ENCODE data around the gene DCST1.

DCST1 gene

GRCh38 chr1:155001675-155002463, 31.8 kb upstream of the DCST1 start:
- peak; percentile 98 for DNase-seq (ENCODE audit: low read depth)

- DNase-seq (ENCODE audit: low read depth): no peak
These were observed 31.0 kb upstream of the DCST1 start, which contains the start of gene ZBTB7B for GRCh38 chr1:155002464-155003226. Gene ZBTB7B (plus strand): TSS chr1:155002802. CDS start chr1:155014661, 11,859 bp downstream.

- DNase-seq (ENCODE audit: low read depth): no peak
These were observed 30.3 kb upstream of the DCST1 start for GRCh38 chr1:155003227-155003765.

DNA sequence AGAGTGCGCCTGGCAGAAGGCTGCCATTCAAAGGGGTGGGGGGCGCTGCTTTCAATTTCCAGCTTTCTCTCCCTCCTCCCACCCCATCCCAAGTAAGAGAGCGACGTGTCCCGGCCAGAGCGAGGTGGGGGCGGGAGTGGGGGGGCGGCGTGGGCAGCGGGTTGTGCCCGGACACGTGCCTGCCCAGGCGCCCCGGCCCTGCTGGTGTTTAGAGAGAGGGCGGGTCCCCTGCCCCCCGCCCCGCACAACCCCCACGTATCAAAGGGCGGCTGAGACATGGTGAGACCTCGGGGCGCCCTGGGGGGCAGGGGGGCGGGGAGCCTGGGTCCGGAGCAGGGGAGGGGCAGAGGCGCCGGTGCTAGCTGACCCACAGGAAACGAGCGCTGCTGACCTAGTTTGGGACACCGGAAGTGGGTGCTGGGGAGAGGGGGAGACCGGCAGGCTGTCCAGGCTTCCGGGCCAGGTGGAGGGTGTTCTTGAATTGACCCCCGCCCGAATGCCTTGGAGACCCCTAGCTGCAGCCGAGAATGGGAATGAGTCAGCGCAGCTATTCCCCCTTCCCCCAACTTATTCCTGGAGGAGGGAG, 29.8 kb upstream of the DCST1 start:
- DNase-seq (ENCODE audit: low read depth): no peak

GRCh38 chr1:155004352-155005075, 29.1 kb upstream of the DCST1 start:
- DNase-seq (ENCODE audit: low read depth): no peak

- no peak for DNase-seq (ENCODE audit: low read depth)
These were observed 28.3 kb upstream of the DCST1 start for GRCh38 chr1:155005076-155006011.

DNA sequence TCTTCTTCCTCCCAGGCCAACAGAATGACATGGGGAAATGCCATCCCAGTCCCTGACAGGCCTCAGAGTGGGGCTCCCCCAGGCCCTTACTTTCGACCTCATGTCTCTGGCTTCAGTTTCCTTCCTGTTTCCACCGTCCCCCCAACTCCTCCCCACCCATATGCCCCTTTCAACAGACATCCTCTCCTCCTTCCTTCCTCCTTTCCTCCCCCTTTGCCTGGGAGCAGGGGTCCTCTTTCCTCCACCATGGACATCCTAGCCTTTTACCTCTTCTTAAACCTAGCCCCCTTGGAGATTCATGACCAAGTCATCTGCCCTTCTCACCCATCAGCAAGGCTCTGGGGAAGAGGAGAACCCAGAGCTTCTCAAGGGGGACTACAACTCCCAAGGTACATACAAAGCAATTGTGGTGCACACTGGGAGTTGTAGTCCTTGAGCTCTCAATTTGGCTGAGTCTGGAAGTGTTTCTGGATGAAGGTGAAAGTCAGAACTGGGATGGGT, 27.0 kb upstream of the DCST1 start:
- DNase-seq (ENCODE audit: low read depth): no peak

- DNase-seq (ENCODE audit: low read depth): no peak
These were observed 26.3 kb upstream of the DCST1 start for GRCh38 chr1:155007251-155007828.

- DNase-seq (ENCODE audit: low read depth): no peak
These were observed 25.3 kb upstream of the DCST1 start for GRCh38 chr1:155008015-155008941.

GRCh38 chr1:155009221-155009711, 24.4 kb upstream of the DCST1 start:
- no peak for DNase-seq (ENCODE audit: low read depth)

GRCh38 chr1:155009742-155010141, 23.9 kb upstream of the DCST1 start:
- DNase-seq (ENCODE audit: low read depth): no peak

GRCh38 chr1:155010211-155010918, 23.3 kb upstream of the DCST1 start:
- DNase-seq (ENCODE audit: low read depth): no peak

GRCh38 chr1:155011004-155011416, 22.6 kb upstream of the DCST1 start:
- no peak for DNase-seq (ENCODE audit: low read depth)

DNA sequence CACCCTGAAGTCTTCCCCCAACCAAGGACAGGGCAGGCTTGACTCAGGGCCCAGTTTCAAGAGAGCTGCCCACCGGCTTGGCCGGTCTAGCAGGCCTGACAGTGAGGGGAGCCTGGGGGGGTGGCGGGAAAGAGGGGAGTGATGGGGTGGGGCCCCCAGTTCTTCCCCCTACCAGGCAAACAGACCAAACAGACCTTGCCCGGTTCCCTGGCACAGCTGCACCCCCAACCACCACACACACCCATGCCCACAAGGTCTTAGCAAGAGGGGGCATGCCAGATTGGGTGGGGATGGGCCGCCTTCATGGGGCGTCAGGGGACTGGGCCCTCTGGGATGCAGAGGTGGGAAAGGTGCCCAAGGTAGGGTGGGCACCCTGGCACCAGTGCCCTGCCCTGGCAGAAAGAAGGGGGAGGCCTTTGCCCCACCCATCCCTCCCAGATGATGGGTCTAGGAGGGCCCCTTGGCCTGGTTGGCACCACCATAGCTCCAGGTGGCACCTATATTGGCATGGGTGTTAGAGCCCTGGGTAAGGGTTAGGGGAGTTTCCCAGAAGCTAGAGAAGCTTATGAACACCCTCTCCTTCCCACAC, 22.1 kb upstream of the DCST1 start:
- DNase-seq (ENCODE audit: low read depth): no peak

- no peak for DNase-seq (ENCODE audit: low read depth)
These were observed 21.5 kb upstream of the DCST1 start for GRCh38 chr1:155012026-155012546.

DNA sequence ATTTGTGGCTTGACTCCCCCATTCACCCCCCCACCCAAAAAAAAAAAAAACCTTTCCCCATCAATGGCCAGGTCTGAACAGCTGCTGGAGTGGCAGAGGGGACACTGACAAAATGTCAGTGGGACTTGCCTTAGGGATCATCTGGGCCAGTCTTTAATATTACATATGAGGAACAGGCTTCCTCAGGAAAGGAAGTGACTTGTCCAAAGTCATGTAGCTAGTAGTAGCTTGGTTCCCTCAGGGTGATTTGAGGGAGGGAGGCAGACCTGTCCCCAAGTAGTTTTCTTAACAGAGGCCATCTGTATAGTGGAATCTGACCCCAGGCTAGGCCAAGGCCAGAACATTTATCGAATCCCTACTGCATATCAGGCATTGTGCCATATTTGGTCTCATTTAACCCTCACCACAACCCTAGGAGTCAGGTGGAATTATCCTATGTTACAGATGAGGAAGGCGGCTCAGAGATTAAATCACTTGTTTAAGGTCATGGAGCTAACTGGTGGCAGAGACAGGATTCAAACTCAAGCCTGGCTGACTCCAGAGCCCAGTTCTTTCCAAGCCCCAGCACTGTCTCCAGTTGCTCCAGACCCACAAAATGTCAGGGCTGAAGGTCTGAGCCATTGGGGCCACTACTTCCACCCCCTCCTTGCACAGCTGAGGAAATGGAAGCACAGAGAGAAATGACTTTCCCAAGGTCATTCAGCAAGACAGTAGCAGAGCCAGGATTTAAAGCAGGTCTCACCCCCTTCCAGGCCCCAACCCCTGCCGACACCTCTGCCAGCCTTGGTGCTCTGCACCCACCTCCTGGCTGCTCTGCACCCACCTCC, 20.6 kb upstream of the DCST1 start:
- no peak for DNase-seq (ENCODE audit: low read depth)

GRCh38 chr1:155013632-155014031, 20.0 kb upstream of the DCST1 start:
- DNase-seq (ENCODE audit: low read depth): no peak
